Hematopoietic multipotent progenitor cell treated with erythropoietin and hydrocortisone succinate and interleukin-3 and kit ligand, for 6 days (in vitro differentiated cells): ENCODE results near the gene SAMM50.

Source experiments
- DNase-seq: peaks from one replicate; pipeline ENCODE4 v3.0.0-alpha.2; 2015

SAMM50 gene

DNA sequence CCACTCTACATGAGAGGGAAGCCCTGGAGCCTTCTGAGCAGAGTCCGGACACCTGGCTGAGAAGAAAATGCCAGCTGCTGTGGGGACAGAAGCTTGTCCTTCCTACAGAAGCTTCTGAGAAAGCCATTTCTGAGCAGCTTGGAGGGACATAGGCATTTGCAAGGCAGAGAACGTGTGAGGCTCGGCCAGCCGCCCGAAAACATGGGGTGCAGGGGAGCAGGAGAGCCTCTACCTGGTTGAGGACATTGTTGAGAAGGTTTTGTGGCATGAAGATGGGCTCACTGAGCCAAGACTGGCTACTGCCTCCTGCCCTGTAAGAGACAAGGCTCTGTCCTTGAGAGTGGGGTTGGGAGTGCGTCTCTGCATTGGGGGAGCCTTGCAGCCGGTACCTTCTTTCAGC is 25.3 kb downstream of the SAMM50 start:
- no peak for DNase-seq

DNA sequence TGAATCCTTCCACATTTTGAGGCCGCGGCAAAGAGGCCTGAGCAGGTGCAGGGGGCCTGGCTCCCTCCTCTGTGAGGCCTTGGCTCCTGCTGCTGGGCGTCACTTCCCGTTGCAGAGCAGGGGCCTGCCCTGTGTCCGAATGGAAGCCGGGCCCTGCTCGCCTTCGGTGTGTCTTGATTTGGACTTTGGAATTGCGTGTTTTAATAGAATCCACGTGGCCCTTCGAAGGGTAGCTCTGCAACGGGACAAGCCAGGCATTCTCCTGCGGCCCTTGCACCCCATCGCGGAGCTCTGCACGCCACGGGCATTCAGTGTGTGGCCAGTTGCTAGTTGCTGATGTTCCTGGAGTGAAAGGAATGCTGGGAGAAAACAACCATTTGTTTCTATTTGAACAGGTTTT is 25.8 kb downstream of the SAMM50 start:
- DNase-seq = no peak

GRCh38 chr22:43983808-43984207 is 28.6 kb downstream of the SAMM50 start:
- no peak for DNase-seq

GRCh38 chr22:43985532-43985931 is 30.3 kb downstream of the SAMM50 start:
- DNase-seq = no peak

DNA sequence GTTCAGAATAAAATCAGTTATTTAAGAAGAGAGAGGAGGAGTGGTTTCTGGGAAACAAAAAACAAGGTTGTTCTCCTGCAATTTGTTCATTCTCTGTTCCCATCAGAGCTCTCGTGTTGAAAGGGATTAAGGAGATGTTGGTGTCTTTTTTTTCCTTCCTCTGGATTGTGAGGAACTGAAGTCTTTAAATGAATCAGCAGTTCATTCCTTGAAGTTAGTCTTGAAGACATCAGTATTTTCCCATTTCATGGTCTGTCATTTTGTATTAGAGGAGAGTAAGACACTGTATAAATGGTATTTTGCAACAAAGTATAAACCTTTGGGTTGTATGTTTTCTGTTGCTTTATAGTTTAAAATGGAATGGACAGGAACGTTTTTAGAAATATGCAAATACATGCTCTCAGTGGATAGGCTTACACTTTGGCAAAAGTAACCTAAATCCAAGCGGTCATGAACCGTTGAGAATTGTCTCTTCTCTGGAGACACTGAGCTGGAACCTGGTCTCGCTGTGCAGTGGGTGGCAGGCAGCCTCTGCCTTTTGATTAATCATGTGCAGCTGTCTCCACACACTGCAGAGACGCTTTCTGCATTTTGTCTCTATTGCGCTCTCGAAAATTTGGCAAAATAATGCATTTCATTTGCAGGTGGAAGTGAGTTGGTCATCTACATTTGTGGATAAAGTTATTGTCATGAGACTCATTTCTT is 33.0 kb downstream of the SAMM50 start:
- DNase-seq = no peak

GRCh38 chr22:43988960-43989359 is 33.7 kb downstream of the SAMM50 start:
- DNase-seq = no peak

GRCh38 chr22:43990044-43990443 is 34.8 kb downstream of the SAMM50 start:
- peak; percentile 18 for DNase-seq

DNA sequence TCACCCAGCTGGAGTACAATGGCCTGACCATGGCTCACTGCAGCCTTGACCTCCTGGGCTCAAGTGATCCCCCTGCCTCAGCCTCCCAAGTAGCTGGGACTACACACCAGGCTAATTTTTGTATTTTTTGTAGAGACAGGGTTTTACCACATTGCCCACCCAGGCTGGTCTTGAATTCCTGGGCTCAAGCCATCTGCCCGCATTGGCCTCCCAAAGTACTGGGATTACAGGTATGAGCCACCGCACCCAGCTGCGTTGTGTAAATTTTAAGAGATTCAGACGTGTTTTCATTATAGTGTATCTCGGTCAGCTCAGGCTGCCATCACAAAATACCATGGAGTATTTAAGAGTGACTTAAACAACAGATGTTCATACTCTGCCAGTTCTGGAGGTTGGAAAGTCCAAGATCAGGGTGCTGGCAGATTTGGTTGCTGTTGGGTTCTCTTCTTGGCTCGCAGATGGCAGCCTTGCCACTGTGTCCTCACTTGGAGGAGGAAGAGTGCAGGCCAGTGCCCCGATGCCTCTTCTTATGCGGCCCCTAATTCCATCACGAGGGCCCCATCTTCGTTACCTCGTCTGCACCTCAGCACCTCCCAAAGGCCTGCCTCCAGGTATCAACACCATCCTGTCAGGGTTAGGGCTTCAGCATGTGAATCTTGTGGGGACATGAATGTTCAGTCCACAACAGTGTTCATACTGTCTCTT is 36.2 kb downstream of the SAMM50 start:
- DNase-seq = no peak

DNA sequence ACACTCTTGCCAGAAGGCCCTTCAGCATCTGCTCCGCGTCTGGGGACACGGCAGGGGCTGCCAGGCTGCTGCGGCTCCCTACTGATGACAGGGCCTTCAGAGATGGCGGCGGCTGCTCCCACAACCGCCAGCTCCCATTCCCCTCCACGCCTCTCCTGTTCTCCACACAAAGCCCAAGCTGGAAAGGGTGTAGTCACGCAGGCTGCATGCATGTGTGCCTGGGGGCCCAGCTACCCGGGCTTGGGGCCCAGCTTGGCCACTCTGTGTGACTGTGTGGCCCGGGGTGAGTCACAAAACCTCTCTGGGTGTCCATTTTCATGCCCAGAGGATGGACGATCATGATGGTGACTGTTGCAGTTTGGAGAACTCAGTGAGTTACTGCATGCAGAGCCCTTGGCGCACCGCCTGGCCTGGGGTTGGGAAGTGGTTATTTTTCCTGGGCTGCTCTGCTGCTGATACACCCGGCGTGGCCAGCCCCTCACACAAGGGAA is 37.1 kb downstream of the SAMM50 start:
- DNase-seq = peak; percentile 39

- DNase-seq = peak; percentile 83
Measured at GRCh38 chr22:43993072-43993760, 38.0 kb downstream of the SAMM50 start.

DNA sequence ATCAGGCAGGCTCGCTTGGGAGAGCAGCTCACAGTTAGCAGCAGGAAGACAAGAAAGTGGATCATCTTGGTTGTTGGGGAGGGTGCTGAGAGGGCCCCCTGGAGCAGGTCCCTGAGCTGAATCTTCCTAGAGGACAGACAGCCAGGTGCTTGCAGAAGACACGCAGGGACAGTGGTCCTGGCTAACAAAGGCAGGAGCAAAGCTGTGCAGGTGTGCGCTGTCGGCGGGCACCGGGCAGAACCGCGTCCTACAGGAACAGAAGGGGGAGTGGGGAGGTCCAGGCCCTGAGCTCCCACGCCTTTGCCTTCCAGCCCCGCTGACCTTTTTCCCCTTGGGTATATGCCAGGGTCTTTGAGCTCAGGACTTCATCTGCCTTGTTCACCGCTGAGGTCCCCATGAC is 38.8 kb downstream of the SAMM50 start:
- DNase-seq = no peak

GRCh38 chr22:43994416-43994815 is 39.2 kb downstream of the SAMM50 start:
- DNase-seq = no peak

DNA sequence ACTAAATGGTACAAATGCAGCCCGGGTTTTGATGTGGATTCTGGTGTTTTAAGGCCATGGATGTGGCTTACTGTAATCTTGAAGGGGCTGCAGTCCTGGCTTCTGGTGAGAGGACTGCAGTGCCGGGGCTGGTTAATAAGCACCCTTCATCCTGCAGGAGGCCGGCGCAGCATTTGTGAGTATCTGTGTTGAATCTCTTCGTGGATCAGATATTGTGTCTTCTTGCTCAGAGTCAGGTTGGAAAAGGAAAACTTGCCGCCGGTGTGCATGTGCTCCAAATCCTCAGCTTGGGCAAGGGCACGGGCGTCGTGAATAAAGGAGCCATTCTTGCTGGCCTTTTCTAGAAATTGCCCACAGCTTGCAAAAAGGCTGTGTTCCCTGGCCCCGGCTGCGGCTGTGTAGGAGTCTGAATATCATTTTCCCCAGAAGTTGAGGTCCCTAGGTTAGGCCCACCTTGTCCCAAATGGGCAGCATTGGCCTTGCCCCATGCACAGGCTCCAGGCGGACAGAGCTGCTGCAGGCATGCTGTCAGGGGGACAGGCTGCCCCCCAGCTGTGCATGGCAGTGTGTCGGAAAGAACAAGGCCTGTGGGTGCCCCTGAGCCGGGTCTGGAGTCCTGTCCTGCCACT is 39.9 kb downstream of the SAMM50 start:
- no peak for DNase-seq

- no peak for DNase-seq
Measured at GRCh38 chr22:43995798-43996169, 40.5 kb downstream of the SAMM50 start.

- peak; percentile 69 for DNase-seq
Measured at GRCh38 chr22:43996170-43996980, 41.1 kb downstream of the SAMM50 start.

DNA sequence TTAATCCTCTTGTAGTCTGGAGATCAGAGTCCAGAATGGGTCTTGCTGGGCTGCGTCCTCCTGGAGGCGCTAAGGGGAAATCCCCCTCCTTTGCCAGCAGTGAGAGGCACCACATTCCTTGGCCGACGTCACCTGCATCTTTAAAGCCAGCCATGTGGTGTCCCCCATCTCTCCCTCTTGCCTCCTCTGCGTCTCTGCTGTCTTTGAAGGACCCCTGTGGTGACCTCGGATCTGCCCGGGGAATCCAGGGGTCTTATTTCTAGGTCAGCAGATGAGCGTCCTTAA is 41.7 kb downstream of the SAMM50 start:
- DNase-seq = no peak

DNA sequence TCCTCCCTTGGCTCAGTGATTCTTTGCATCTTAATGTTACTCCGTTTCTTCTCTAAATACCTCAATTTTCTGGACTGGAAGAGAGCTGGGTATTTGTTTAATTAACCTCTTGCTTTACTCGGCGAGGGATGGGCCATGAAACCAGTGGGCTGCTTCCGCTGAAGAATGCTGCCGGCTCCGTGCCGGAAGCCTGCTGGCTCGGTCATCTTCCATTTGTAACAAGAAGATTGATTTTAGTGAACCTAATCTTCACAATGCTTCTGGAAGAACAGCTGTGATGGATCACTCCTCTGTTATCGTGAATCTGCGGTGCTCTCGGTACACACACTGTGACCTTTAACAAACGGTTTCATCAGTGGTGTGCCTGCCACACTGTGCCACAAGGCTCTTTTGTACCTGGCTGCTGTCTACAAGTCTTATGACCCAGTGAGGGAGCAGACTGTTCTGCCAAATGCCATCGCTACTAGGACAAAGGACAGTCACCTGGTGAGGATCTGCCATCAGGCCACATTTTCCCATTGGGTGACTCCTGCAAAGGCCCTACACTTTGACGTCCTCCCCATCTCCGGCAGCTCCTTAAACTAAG is 43.5 kb downstream of the SAMM50 start:
- DNase-seq = no peak

- no peak for DNase-seq
Measured at GRCh38 chr22:43999378-43999777, 44.1 kb downstream of the SAMM50 start.

- no peak for DNase-seq
Measured at GRCh38 chr22:44000123-44000522, 44.9 kb downstream of the SAMM50 start.

DNA sequence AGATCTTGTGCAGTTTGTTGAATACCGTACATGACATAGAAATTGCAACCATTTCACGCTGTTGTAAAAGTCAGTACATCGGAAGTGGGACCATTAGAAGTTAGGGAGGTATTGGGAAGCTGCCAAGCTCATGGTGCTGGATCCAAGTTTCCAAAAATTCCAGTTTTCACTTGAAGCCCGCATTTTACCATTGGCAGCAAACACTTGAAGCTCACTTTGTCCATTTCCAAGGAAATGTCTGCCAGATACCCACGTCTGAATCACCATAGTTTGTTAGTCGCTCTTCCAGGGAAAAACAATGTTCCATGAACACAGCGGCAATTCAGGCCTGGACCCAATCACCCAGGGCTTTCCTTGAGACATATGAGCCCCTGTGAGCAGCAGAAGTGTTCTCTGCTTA is 46.3 kb downstream of the SAMM50 start:
- no peak for DNase-seq

GRCh38 chr22:44002324-44002723 is 47.1 kb downstream of the SAMM50 start:
- DNase-seq = no peak

- DNase-seq = no peak
Measured at GRCh38 chr22:44002997-44003396, 47.8 kb downstream of the SAMM50 start.
